HFFc6 (cell line): ENCODE measurements around the gene TMEM181. TPM values are rescaled to one million over a fixed set of nuclear protein-coding genes. Genes with fewer than 3 reads are reported as not detected.
A peak's percentile ranks its signal among the peaks of the same experiment; 100 is the strongest.

Source experiments
- DNase-seq: peaks from one replicate; pipeline ENCODE4 v3.0.0-alpha.2; 2018
- H3K27ac Mint-ChIP-seq: 2 replicates; pipeline ENCODE4 v1.8.0; 2020; ENCODE audit warnings: mild to moderate bottlenecking, mixed read lengths
- H3K27me3 Mint-ChIP-seq: 2 replicates; pipeline ENCODE4 v1.8.0; 2021; ENCODE audit warnings: mild to moderate bottlenecking, moderate library complexity, mixed read lengths; ENCODE audit not compliant: insufficient read depth
- H3K36me3 Mint-ChIP-seq: 2 replicates; pipeline ENCODE4 v1.8.0; 2021; ENCODE audit warnings: low read depth, mixed read lengths
- H3K4me1 Mint-ChIP-seq: 2 replicates; pipeline ENCODE4 v1.8.0; 2020; ENCODE audit warnings: low read depth, mixed read lengths
- H3K4me3 Mint-ChIP-seq: 2 replicates; pipeline ENCODE4 v1.8.0; 2020; ENCODE audit warnings: mild to moderate bottlenecking, moderate library complexity, mixed read lengths
- H3K9me3 Mint-ChIP-seq: 2 replicates; pipeline ENCODE4 v1.8.0; 2020; ENCODE audit warnings: mild to moderate bottlenecking, mixed read lengths
- CTCF ChIP-seq: fragments of 200-600 bp; sonication (generic); IDR thresholded peaks from 2 replicates; pipeline ENCODE4 v1.5.0; 2021; ENCODE audit warnings: antibody characterized with exemption, mild to moderate bottlenecking
- total RNA-seq, 6 experiments: library from RNA; stranded (reverse); fragmentation: NEBNext Ultra II Directional; extraction: Animal tissue kit (Norgen Biotek cat#: 25700); gene quantifications; 2 replicates in 1 of 6; 3 replicates in 5 of 6; pipeline ENCODE4 v1.2.3, GENCODE V29; 2021

TMEM181 gene
- total RNA-seq, 6 experiments from 2014 or later, result 25.8 to 37.8 (median 30.1) TPM

GRCh38 chr6:158531566-158531965, 28.3 kb upstream of the TMEM181 start:
- Mint-ChIP-seq H3K27ac (no peak overlapping the region), H3K4me3 (no peak overlapping the region), H3K4me1 (no peaks in the 10 kb centered on the region), H3K27me3 (peaks cover 25% of the 10 kb centered on the region), H3K36me3 (peaks cover 15% of the 10 kb centered on the region), H3K9me3 (peaks cover 30% of the 10 kb centered on the region)
- no peak for DNase-seq
- TF ChIP-seq CTCF, result no peak

GRCh38 chr6:158531970-158532369, 27.9 kb upstream of the TMEM181 start:
- TF ChIP-seq CTCF, result no peak

GRCh38 chr6:158536084-158536890, 23.6 kb upstream of the TMEM181 start:
- Mint-ChIP-seq H3K27ac (no peak overlapping the region), H3K4me1 (no peaks in the 10 kb centered on the region; the same call in 1 of the 2 replicates), H3K27me3 (peaks cover 39% of the 10 kb centered on the region), H3K36me3 (no peaks in the 10 kb centered on the region), H3K4me3 (peak overlapping the region; percentile 78), H3K9me3 (peaks cover 11% of the 10 kb centered on the region)
- no peak for TF ChIP-seq CTCF
- peak; percentile 25 for DNase-seq

More at GRCh38 chr6:158531970-158532369, 27.9 kb upstream of the TMEM181 start:
- Mint-ChIP-seq H3K27me3 (peaks cover 25% of the 10 kb centered on the region), H3K9me3 (peaks cover 26% of the 10 kb centered on the region), H3K27ac (no peak overlapping the region), H3K4me1 (no peaks in the 10 kb centered on the region), H3K4me3 (no peak overlapping the region), H3K36me3 (peaks cover 11% of the 10 kb centered on the region)
- no peak for DNase-seq

GRCh38 chr6:158536891-158537798, 22.7 kb upstream of the TMEM181 start:
- DNase-seq, result no peak

More at GRCh38 chr6:158536891-158537798, 22.7 kb upstream of the TMEM181 start:
- Mint-ChIP-seq H3K9me3 (peaks cover 11% of the 10 kb centered on the region), H3K4me3 (peak overlapping the region; percentile 32), H3K27ac (no peak overlapping the region), H3K4me1 (no peaks in the 10 kb centered on the region; the same call in 1 of the 2 replicates), H3K36me3 (no peaks in the 10 kb centered on the region), H3K27me3 (peaks cover 38% of the 10 kb centered on the region)
- TF ChIP-seq CTCF, result no peak
